GM21576 (cell line): ENCODE measurements around the gene GLI2.

Experiments
- ATAC-seq: cut with Tn5 transposase; IDR thresholded peaks from one replicate; pipeline ENCODE4 v1.9.1; 2021; ENCODE audit warnings: mild to moderate bottlenecking, moderate library complexity; ENCODE audit not compliant: unreplicated experiment

GLI2 gene

GRCh38 chr2:120754067-120754960 is 18.6 kb downstream of the GLI2 start:
- ATAC-seq: no peak

- no peak for ATAC-seq
These were observed 22.8 kb downstream of the GLI2 start for GRCh38 chr2:120758181-120759144.

GRCh38 chr2:120759543-120760331 is 24.1 kb downstream of the GLI2 start:
- no peak for ATAC-seq

- ATAC-seq: no peak
These were observed 24.9 kb downstream of the GLI2 start for GRCh38 chr2:120760446-120761135.

GRCh38 chr2:120761164-120761861 is 25.6 kb downstream of the GLI2 start:
- no peak for ATAC-seq

- ATAC-seq: no peak
These were observed 26.2 kb downstream of the GLI2 start for GRCh38 chr2:120761911-120762310.

- ATAC-seq: no peak
These were observed 26.8 kb downstream of the GLI2 start for GRCh38 chr2:120762341-120763061.

GRCh38 chr2:120763508-120763907 is 27.8 kb downstream of the GLI2 start:
- no peak for ATAC-seq

GRCh38 chr2:120763931-120764330 is 28.3 kb downstream of the GLI2 start:
- no peak for ATAC-seq

- no peak for ATAC-seq
These were observed 28.8 kb downstream of the GLI2 start for GRCh38 chr2:120764492-120764891.

GRCh38 chr2:120764991-120765677 is 29.5 kb downstream of the GLI2 start:
- no peak for ATAC-seq

GRCh38 chr2:120765678-120766469 is 30.2 kb downstream of the GLI2 start:
- no peak for ATAC-seq

- ATAC-seq: no peak
These were observed 31.0 kb downstream of the GLI2 start for GRCh38 chr2:120766470-120767351.

- no peak for ATAC-seq
These were observed 31.9 kb downstream of the GLI2 start for GRCh38 chr2:120767486-120768005.

GRCh38 chr2:120768112-120769048 is 32.7 kb downstream of the GLI2 start:
- no peak for ATAC-seq
